Spinal cord (tissue), 10 donors: ENCODE measurements around the gene GABRD. TPM values are rescaled to one million over a fixed set of nuclear protein-coding genes. Genes with fewer than 3 reads are reported as not detected.

Experiments used
- DNase-seq, 6 donors: peaks; one replicate each; pipeline versions ENCODE4 v3.0.0 to v3.0.0-alpha.2; 2013 to 2015; ENCODE audit warnings: low spot score in 6 of 6, low read depth in 4 of 6
- H3K27ac ChIP-seq: one replicate; pipeline ENCODE4 v1.5.1; 2013; ENCODE audit warnings: low read depth, low read length, control low read depth
- H3K27me3 ChIP-seq: one replicate; pipeline ENCODE4 v1.6.1; 2013; ENCODE audit warnings: low read length; ENCODE audit not compliant: control insufficient read depth, insufficient read depth
- H3K36me3 ChIP-seq: one replicate; pipeline ENCODE4 v1.6.1; 2013; ENCODE audit warnings: low read length; ENCODE audit not compliant: control insufficient read depth, insufficient read depth
- H3K4me1 ChIP-seq: one replicate; pipeline ENCODE4 v1.6.1; 2013; ENCODE audit warnings: low read length; ENCODE audit not compliant: control insufficient read depth, insufficient read depth
- H3K4me3 ChIP-seq: one replicate; pipeline ENCODE4 v1.5.1; 2013; ENCODE audit warnings: low read depth, low read length, control low read depth
- H3K9me3 ChIP-seq: one replicate; pipeline ENCODE4 v1.6.1; 2013; ENCODE audit warnings: low read length; ENCODE audit not compliant: control insufficient read depth, insufficient read depth
- WGBS: methylation state at CpG from one replicate; pipeline ENCODE4 v1.1.5; 2013; ENCODE audit warnings: missing lambda C conversion rate; ENCODE audit not compliant: insufficient coverage; 5-methylcytosine and 5-hydroxymethylcytosine counted together
- long read RNA-seq, 4 donors: transcript quantifications; one replicate each; lab custom pipeline, GENCODE V29; 2026
- polyA plus RNA-seq, 2 donors: library from polyadenylated mRNA; unstranded; fragments of 120-200 nt; gene quantifications; one replicate each; pipeline ENCODE4 v1.2.1, GENCODE V29; 2013; ENCODE audit not compliant: insufficient read length in 2 of 2
- total RNA-seq, 2 donors: library from RNA; depleted of rRNA in 1 of 2; stranded (reverse); fragments of 120-200 nt in 1 of 2; fragments of >200 nt in 1 of 2; gene quantifications; one replicate each; pipeline versions ENCODE4 v1.2.3 to v1.2.4, GENCODE V29; 2013 to 2014
- donor health status: healthy.

Gene GABRD, protein sequence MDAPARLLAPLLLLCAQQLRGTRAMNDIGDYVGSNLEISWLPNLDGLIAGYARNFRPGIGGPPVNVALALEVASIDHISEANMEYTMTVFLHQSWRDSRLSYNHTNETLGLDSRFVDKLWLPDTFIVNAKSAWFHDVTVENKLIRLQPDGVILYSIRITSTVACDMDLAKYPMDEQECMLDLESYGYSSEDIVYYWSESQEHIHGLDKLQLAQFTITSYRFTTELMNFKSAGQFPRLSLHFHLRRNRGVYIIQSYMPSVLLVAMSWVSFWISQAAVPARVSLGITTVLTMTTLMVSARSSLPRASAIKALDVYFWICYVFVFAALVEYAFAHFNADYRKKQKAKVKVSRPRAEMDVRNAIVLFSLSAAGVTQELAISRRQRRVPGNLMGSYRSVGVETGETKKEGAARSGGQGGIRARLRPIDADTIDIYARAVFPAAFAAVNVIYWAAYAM
- total RNA-seq (1 to 10 TPM in 1 of 2 donors, under 1 TPM in 1; 0.88 to 1.6 TPM), polyA plus RNA-seq (1 to 10 TPM; 3.9 to 5.2 TPM)
- long read RNA-seq, donor 1, partial matches to known transcripts = 0 of 1 reads
- long read RNA-seq, donor 1, other reads (novel, unspliced or antisense) = 0 of 1 reads
- long read RNA-seq, donor 2, partial matches to known transcripts = 0 of 1 reads
- long read RNA-seq, donor 2, other reads (novel, unspliced or antisense) = 0 of 1 reads
- long read RNA-seq, donor 3, partial matches to known transcripts = 0 of 1 reads
- long read RNA-seq, donor 3, other reads (novel, unspliced or antisense) = 0 of 1 reads
- long read RNA-seq, donor 4, partial matches to known transcripts = 0 of 4 reads
- long read RNA-seq, donor 4, other reads (novel, unspliced or antisense) = 0 of 4 reads

DNA sequence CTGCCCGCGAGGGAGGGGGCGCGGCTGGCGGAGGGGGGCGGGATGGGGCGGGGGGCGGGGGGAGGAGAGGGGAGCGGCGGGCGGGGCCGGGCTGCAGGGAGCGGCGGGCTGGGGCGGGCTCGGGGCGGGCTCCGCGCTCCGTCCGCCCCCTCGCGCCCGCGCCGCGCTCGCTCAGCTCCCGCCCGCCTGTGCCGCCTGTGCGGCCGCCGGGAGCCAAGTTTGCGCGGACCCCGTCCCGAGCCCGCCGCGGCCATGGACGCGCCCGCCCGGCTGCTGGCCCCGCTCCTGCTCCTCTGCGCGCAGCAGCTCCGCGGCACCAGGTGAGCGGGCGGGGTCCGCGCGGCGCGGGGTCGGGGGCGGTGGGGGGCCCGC, at the start of gene GABRD:
Gene GABRD (plus strand): TSS at position 174 of the 372 bp plus-strand sequence. CDS start 79 bp downstream, at position 253.
- no peaks in the 10 kb centered on the region for H3K9me3 ChIP-seq
- no peak within 1 kb of the TSS for H3K27ac ChIP-seq
- peaks cover 54% of the 10 kb centered on the region for H3K27me3 ChIP-seq
- H3K36me3 ChIP-seq = peaks cover 2% of the 10 kb centered on the region
- peak in 2 of 6 donors; percentile 51 to 55 for DNase-seq
- no peak within 1 kb of the TSS for H3K4me3 ChIP-seq
- H3K4me1 ChIP-seq = peaks cover 17% of the 10 kb centered on the region
- under 1% methylated on average over 48 of the region's 60 CpGs for WGBS

DNA sequence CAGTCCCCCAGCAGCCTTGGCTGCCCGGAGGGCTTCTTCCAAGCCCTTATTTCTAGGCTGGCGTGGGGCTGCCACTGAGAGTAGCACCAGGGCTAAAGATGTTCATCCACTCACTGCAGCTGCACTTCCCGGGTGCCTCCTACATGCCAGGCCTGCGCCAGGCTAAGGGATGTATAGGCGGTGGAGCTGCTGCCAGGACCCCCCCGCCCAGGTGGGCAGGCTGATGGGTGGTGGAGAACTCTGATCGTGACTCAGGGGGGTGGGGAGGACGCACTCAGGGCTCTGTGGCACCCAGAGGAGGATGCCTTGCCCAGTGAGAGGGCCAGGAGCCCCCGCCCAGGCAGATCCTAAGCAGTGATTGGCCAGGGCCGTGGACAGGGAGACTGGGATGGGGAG, 49.6 kb upstream of the GABRD start:
- 73% methylated on average over 10 of the region's 10 CpGs for WGBS
- peaks cover 10% of the 10 kb centered on the region for H3K27me3 ChIP-seq
- H3K4me3 ChIP-seq = no peak overlapping the region
- H3K9me3 ChIP-seq = no peaks in the 10 kb centered on the region
- peaks cover 8% of the 10 kb centered on the region for H3K4me1 ChIP-seq
- peaks cover 37% of the 10 kb centered on the region for H3K36me3 ChIP-seq
- no peak for DNase-seq
- no peak overlapping the region for H3K27ac ChIP-seq

DNA sequence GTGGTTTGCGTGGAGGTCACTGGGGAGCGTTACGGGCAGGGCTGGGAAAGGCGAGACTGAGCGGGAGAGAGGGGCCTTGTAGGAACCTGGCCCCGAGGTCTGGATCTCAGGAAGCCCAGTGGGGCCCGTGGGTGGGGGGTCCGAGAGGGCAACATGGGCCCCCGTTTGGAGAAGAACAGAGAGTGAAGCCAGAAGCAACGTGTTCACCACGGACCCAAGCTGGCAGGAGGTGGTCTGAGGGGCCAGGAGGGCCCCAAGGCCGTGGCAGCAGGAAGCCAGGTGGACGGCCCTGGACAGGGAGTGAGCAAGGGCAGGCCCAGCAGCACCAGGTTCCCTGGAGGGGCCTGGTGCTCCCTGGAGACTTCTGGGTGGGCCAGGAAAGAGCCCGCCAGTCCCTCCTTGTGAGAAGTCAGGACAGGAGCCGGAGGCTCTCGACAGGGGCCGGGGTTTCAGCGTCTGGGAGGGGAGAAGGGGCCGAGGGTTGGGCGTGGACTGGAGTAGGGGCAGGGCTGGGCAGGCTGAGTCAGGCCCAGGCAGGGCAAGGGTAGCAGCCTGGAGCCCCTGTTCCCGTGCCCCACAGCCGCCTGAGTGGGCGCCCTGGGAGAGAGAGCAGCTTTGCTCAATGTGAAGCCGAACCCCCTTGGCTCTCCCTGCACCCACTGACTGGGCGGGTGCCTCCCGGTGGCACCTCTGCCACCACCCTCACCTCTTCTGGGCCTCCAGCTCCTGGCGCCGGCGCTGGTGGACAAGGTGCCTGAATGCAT, 49.0 kb upstream of the GABRD start:
- WGBS = 79% methylated on average over 29 of the region's 29 CpGs
- Histone ChIP-seq H3K4me3 (no peak overlapping the region), H3K9me3 (no peaks in the 10 kb centered on the region), H3K36me3 (peaks cover 33% of the 10 kb centered on the region), H3K4me1 (peaks cover 8% of the 10 kb centered on the region), H3K27ac (no peak overlapping the region), H3K27me3 (peaks cover 10% of the 10 kb centered on the region)
- no peak for DNase-seq

DNA sequence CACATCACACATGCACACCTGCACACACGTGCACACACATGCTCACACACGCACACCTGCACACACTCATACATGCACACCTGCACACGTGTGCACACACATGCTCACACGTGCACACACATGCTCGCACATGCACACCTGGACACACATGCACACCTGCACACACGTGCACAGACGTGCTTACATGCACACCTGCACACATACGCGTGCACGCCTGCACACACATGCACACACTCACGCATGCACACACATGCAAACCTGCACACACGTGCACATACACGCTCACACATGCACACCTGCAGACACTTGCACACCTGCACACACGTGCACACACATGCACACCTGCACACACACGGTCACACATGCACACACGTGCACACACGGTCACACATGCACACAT, 48.1 kb upstream of the GABRD start:
- no peaks in the 10 kb centered on the region for H3K9me3 ChIP-seq
- no peak overlapping the region for H3K4me3 ChIP-seq
- H3K4me1 ChIP-seq = peaks cover 8% of the 10 kb centered on the region
- peaks cover 27% of the 10 kb centered on the region for H3K36me3 ChIP-seq
- DNase-seq = no peak
- WGBS = 94% methylated on average over 17 of the region's 17 CpGs
- peaks cover 5% of the 10 kb centered on the region for H3K27me3 ChIP-seq
- H3K27ac ChIP-seq = no peak overlapping the region

DNA sequence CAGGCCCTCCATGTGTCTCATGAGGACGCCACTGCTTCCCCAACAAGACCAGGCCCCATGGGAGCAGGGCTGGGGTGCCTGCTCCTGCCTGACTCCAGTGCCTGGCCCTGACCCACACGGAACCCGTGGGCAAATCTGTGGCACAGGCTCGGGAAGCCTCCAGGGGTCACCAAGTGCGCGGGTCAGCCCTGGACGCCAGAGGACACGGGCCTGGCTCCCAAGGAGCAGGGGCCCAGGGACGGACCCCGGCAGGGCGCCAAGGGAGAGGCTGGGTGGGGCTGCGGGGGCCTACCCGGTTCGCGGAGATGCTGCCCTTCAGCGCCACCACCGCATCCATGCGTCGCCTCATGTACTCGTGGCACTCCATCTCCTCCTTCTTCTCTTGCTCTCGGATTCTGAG, 47.5 kb upstream of the GABRD start:
- Histone ChIP-seq H3K4me1 (peaks cover 8% of the 10 kb centered on the region), H3K4me3 (no peak overlapping the region), H3K27ac (no peak overlapping the region), H3K36me3 (peaks cover 25% of the 10 kb centered on the region), H3K27me3 (peaks cover 2% of the 10 kb centered on the region), H3K9me3 (no peaks in the 10 kb centered on the region)
- no peak for DNase-seq
- 90% methylated on average over 21 of the region's 21 CpGs for WGBS

DNA sequence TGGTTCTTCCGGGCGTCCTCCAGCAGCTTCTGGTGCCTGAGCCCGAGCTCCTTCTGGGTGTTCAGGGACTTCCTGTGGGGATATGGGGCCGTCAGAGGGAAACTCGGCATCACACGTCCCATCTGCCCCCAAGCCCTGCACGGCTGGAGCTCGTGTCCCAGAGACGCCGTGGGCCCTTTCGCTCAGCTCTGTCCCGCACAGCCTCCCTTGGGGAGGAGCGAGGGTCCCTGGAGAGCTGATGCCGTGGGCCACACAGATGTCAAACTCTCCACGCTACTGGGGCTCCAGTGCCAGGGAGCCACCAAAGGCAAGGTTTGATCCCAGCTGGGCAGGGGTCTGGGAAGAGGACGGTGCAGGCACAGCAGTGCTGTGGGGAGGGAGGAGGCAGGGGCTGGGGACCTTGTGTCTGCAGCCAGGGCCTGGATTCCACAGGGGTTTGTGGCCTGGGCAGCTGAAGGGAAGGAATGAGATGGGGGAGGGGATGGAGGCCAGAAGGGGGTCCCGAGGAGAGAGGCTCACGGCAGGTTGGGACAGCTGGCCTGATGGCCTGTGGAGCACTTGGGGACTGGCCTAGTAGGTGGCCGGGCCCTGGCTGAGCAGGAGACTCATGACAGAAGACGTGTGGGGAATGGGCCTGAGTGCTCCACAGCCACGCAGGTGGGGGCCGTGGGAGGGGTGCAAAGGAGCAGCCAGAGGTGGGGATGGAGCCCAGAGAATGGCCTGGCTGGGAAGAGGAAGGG, 46.0 kb upstream of the GABRD start:
- peaks cover 4% of the 10 kb centered on the region for H3K27me3 ChIP-seq
- 73% methylated on average over 22 of the region's 22 CpGs for WGBS
- no peaks in the 10 kb centered on the region for H3K9me3 ChIP-seq
- H3K36me3 ChIP-seq = peaks cover 23% of the 10 kb centered on the region
- H3K4me1 ChIP-seq = peaks cover 8% of the 10 kb centered on the region
- H3K4me3 ChIP-seq = no peak overlapping the region
- no peak overlapping the region for H3K27ac ChIP-seq
- no peak for DNase-seq

DNA sequence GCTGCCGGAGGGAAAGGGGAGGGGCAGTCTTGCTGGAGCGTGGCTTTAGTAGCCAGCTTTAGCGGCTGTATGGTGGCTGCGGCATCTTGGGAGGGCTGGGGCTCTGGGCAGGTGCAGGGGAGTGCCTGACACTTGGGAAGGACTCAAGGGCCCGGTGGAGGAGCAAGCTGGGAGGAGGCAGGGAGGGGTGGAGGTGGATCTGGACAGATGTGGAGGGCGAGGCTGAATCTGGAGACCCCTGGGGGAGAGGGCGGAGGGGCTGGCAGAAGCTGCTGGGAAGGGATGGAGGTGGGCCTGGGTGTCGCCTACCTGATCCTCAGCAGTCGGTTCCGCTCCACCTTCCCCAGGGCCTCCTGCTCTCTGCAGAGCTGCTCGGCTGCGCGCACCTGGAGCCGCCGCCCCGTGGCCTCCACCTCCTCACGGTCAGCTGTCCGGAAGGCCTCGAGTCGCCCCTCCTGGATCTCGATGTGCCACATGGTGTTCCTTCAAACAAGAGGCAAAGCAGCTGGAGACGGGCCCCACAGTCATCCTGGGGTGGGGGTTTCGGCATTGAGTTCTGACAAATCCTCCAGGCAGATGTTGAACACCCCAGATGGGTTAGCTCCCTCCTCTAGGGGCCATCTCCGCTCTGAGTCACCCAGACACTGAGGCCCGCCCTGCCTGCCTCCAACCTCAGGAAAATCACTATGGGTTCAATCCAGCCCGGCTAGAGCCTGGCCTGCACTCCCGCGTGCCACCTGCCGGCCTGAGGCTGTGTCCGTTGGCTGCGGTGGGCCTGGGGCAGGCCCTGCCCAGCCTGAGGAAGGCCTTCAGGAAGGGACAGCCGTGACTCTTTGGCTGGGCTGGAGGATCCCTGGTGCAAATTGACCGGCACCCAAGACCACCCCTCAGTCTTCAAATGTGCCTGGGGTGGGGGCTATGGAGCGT, 45.2 kb upstream of the GABRD start:
- no peak for DNase-seq
- Histone ChIP-seq H3K4me3 (no peak overlapping the region), H3K9me3 (no peaks in the 10 kb centered on the region), H3K4me1 (peaks cover 8% of the 10 kb centered on the region), H3K36me3 (peaks cover 23% of the 10 kb centered on the region), H3K27me3 (peaks cover 4% of the 10 kb centered on the region), H3K27ac (no peak overlapping the region)
- WGBS = 82% methylated on average over 34 of the region's 34 CpGs

DNA sequence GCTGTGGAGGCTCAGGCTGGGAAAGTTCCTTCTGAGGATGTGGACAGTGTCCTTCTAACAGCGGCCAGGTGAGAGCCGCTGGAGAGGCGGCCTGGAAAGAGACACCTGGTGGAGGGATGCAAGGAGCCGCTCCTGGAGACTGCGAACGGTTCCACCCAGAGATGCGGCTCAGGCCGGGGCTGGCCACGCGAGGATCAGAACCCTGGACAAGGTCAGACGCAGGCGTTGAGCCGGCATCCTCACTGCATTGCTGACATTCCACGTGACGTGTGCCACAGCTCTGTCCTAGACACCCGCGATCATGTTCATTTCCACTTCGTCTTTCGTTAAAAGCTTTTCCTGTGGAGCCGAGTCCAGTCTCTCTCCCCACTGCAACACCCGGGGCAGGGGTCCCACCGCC, 44.3 kb upstream of the GABRD start:
- peaks cover 8% of the 10 kb centered on the region for H3K4me1 ChIP-seq
- H3K4me3 ChIP-seq = no peak overlapping the region
- DNase-seq = no peak
- H3K36me3 ChIP-seq = peaks cover 23% of the 10 kb centered on the region
- peaks cover 4% of the 10 kb centered on the region for H3K27me3 ChIP-seq
- WGBS = 88% methylated on average over 20 of the region's 22 CpGs
- H3K9me3 ChIP-seq = no peaks in the 10 kb centered on the region
- no peak overlapping the region for H3K27ac ChIP-seq
